COLO668 (cell line): ENCODE data around the gene LPXN.
A peak's percentile ranks its signal among the peaks of the same experiment; 100 is the strongest.
"Not testable (repeated sequence)": the region's sequence is repeated elsewhere in the genome, so short reads cannot be mapped to it uniquely, and the experiment has no call there.

Experiments
- DNase-seq: peaks from one replicate; lab custom pipeline; 2025; ENCODE audit not compliant: unreplicated experiment; lab: John Stamatoyannopoulos, UW

LPXN gene

DNA sequence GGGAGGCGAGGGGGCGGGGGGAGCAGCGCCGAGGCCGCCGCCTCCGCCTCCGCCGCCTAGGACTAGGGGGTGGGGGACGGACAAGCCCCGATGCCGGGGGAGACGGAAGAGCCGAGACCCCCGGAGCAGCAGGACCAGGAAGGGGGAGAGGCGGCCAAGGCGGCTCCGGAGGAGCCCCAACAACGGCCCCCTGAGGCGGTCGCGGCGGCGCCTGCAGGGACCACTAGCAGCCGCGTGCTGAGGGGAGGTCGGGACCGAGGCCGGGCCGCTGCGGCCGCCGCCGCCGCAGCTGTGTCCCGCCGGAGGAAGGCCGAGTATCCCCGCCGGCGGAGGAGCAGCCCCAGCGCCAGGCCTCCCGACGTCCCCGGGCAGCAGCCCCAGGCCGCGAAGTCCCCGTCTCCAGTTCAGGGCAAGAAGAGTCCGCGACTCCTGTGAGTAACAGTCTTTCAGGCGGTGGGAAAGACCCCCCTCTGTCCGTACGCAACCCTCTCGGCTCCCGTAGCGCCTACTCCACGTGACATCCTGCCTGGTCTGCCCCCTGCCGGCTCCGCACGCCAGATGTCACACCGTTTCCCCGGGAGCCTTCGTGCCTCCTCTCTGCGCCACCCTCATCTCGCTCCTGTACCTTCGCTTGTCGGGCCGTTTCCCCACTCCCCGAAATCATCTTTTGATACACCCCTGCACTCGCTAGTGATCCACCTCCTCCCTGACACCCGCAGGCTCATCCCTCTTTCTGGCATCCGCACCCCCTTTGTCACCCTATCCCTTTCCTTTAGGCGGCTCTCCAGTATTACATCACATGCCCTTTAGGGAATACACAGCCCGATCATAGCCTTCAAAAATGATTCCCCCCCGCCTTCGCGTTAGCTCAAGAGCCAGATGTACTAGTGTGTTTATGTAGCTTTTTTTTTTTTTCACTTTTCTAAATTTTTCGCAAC lies 3.8 kb upstream of the LPXN start:
- peak; percentile 91 for DNase-seq

DNA sequence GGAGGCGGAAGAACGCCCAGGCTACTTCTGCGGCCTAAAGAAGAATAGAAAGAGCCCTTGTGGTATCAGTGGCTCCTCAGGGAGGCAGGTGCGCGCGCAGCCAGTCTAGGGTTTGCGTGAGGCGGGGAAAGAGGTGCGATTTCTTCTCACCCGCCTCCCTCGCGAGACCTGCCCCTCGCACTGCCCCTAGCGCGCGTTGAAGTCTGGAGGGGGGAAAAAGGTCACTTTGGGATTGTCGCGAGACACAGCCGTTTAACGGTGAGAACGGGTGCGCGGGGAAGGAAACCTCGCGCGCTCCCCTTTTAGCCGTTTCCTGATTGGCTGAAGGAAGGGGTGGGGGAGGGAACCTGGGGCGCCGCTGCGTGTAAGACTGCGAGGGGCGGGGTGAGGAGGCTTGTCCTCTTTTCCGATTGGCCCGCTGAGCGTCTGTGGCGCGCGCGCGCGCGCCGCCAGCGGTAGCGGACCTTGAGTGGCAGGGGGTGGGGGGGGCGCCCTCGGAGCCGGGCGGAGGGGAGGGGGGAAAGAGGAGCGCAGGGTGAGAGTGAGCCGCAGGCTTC lies 3.1 kb upstream of the LPXN start, which contains the start of gene ZFP91:
Gene ZFP91 (plus strand): TSS at position 429 of the 557 bp plus-strand sequence. CDS start 219 bp downstream, outside the sequence.
- DNase-seq: peak; percentile 98

DNA sequence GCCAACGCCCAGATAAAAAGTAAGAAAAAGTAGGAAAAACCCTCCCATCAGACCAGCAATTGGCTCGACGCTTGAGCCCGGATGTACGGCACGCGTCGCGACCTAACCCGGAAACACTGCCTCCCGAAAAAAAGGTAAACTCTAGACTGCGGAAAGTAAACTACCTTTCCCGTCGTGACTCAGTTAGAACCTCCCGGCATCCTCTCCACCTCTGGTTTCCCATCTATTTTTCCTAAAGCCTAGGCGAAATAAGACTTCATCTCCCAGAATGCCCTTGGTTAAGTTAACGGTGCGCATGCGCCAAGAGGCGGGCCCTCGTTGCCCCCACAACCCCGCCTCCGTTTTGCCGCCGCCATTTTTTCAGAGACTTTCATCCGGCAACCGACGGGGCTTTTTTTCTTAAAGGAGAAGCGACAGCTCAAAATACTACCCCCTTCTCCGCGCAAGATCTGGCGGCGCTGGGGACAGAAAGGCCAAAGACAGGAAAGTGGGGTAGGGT lies 2.5 kb upstream of the LPXN start:
- DNase-seq: peak; percentile 95

DNA sequence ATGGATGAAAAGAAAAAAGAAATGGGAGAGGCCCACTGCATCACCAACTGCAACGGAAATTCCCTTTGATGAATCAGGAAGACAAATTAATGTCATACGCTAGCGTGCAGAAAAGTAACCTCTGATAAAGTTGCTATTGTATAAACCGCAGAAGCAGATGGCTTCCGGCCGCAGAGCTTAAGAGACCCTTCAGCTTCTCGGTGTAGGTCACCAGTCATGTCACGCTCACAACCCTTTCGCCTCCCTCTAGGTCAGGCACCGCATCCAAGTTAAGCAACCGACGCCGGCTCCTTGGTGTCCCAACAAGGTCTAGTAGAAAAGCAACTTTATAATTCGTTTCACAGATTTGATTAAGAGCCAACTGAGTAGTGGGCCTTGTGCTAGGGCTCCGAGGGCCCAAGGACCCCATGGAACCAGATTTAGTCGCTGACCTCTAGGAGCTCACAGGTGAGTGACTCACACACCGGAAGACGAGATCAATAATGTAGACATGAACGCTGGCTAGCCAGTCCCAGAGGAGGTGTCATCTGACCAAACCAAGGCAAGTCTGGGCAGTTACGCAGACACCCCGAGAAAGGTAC lies 2.0 kb upstream of the LPXN start:
- peak; percentile 70 for DNase-seq

DNA sequence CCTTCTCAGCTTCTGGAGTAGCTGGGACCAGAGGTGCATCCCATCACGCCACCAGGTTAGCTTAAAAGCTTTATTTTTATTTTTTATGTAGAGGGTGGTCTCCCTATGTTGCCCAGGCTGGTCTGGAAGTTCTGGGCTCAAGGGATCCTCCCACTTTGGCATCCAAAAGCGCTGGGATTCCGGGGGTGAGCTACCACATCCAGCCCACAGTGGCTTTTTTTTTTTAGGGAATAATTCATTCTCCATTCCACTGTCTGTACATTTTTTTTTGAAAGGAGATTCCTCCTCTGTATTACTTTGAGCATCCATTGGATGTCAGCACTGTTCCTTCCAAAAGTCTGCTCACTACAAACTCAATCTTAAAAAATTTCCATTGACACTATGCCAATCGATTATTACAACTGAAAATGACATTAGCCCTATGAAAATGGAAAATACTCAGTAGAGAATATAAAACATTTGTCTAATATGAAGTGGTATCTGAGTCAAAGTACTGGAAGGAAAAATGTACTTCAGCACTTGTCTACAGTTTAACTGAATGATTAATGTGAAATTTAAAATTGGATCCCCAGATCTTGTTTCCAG lies 1.3 kb upstream of the LPXN start:
- no peak for DNase-seq

DNA sequence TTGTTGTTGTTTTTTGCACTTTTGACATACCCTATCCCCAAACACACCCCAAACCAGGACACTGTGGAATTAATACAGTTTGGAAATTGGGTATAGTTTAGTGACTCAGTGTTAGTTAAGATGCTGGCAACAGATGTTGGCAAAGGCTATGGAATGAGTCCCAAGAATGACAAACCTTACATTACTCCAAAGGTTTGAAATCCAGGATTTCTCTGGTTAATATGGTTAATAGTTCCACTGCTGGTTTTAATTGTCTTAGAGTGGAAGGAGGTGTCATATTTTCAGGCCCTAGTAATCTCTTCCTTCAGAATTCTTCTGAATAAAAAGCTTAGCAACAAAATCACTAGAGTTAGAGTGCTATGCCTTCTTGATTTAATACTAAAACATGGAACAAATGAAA lies 775 bp downstream of the LPXN start:
- no peak for DNase-seq

DNA sequence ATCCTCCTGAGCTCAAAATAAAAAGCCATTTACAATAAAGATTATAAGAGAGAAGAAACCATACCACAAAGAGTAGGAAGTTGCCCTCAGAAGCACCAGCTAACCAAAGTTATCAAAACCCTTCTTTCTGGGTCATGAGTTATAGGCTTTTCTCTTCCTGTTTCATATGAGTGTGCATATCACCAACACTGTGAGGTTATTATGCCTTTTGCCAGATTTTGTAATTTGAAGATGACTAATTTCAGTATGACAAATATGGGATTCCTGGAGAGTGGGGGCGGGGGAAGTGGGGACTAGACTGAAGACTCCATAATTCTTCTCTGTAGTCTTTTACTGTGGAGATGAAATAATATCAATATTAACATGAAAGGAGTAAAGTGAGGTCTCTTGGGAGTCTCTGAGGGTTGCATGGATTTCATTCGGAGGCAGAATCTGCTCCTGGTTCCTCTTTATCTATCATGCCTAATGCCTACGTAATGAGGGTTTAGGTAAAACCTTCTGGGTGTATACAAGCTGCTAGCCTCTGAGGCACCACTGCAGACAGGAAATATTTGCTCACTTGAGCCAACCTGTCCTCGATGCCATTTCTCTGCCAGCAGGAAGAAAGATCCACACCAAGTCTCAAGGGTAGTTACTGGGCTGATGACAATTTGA lies 2.1 kb downstream of the LPXN start:
- DNase-seq: no peak

DNA sequence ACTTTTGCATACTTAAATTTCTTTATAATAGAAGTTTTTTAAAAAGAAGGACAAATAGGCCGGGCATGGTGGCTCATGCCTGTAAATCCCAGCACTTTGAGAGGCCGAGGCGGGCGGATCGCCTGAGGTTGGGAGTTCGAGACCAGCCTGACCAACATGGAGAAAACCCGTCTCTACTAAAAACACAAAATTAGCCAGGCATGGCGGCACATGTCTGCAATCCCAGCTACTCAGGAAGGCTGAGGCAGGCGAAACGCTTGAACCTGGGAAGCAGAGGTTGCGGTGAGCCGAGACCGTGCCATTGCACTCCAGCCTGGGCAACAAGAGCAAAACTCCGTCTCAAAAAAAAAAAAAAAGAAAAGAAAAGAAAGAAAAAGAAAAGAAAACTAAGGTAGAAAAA lies 2.8 kb downstream of the LPXN start:
- not testable (repeated sequence) for DNase-seq

DNA sequence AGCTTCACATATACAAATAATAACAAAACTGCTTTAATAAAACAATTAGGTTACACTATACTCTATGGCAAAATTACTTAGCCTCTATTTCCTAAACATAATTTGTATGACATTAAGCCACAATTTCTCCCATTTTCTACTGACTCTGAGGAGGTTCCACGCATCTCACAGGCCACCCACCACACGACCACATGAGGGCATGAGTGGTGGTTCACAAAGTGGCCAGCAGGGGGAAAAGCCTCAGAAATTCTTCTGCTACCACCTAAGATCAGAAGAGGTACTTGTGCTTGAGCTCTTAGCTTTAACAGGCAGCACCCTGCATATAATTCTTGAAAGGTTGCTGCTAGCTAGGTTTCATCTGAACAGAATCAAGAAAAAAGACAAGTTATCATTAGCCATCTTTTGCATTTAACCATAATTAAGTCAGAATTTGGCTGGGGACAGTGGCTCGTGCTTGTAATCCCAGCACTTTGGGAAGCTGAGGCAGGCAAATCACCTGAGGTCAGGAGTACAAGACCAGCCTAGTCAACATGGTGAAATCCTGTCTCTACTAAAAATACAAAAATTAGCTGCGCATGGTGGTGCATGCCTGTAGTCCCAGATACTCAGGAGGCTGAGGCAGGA lies 7.7 kb downstream of the LPXN start:
- DNase-seq: peak; percentile 51

DNA sequence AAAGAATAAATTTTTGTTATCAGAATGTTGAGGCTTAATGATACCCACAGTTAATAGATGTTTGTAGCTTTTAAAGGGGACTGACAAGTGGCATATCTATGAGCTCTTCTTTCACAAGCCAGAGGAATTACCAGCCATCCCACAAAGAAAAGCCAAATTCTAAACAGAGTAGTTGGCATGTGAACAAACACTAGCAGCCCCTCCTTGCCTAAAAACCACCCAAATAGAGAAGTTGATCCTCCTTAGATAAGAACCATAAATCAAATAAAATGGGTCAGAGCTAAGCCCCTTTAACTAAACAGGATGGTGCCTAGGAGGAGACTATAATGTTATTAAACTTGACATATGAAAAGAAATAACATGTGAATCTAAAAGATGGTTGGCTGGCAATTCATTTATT lies 11.4 kb downstream of the LPXN start:
- DNase-seq: no peak

DNA sequence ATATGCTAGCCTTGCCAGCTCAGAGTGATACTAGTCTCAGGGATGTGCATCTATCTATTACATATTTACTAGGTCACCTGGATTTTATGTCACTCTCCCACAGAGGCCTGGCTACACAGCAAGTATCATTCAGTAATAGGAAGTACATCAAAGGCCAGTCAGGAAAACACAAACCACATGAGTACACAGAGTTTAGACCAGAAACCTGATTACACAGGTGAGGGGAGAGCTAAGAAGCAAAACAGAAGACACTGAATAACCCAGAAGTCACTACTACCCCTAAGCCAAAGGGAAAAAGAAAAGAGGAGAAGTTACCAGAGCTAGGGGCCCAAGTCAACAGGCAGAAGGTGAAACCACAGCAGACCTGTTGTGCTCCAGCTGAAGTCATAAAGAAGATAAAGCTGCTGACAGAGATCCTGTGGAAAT lies 13.3 kb downstream of the LPXN start:
- no peak for DNase-seq

DNA sequence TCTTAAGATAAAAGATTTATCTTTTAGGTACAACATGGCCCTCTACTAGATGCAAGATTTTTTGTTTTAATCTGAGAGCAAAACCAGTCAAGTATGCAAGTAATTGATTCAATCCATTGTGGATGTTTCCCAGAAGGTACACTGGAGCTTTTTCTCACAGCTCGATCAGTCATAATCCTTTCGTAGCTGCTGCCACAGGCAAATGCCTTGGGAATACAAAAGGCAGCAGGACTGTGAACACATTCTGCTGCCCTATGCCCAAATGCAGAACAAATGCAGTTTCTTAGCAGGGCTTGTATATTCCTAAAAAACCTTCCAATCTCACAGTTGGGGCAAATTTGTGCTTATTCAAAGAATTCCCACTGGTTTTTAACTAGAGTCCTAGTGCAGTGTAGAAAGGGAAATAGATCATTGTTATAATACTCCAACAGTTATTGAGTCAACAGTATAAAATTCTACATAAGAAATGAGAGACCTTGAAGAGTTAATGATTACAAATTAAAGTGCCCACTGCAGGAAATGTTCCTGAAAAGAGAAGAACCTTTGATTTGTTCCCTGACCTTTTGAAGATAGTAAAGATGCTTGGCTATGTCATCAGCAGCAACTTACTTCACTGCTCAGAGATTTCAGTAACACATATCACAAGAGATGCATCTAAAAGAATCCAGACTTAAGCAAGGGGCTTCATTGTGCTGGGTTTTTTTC lies 14.1 kb downstream of the LPXN start:
- no peak for DNase-seq

DNA sequence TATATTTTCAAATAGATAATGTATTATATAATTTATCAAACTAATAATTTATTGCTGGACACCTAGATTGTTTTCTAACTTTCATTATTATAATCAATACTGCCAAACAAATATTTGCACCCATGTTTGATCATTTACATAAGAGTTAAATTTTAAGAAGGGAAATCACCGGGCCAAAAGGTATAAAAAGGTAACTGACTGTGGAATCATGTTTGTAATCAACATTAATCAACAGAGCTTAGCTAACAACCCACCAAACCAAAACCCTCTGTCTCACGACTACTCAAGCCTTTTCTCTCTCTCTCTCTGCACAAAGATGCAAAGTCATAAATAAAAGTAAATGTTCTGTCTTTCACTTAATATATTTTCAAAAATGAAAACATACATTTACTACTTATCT lies 14.8 kb downstream of the LPXN start:
- no peak for DNase-seq

DNA sequence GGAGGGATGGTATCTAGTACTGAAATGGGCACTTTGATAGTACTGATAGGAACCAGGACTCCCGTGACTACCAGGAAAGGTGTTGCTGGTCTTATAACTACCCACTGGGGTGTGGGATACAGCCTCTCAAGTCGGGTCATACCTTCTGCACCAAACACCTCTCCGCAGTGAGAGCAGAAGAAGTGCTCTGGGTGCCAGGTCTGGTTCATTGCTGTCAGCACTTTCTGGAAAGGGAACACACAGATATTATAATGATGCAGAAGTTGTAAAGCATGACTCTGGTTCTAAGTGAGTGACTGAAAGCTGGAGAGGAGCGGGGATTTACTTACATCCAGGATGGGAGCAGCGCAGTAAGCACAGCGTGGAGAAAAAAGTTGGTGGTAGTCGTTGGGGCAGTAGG lies 26.0 kb downstream of the LPXN start:
- DNase-seq: no peak

DNA sequence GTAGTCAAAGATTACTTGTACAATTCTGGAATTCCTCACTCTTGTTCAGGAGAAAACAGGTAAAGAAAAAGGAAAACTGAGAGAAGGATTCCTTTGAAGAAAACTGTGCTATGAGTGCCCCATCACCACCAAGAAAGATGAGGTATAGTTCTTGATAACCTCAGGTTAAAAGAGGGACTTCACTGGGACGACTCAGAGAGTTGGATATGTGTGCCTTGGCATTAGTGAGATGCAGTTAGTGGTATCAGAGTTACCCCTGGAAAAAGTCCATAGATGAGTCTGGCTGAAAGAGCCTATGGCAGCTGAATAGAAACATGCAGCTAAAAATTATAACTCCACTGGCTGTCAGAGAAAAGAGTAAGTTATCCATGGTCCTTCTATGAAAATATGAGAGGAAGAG lies 28.8 kb downstream of the LPXN start:
- no peak for DNase-seq

DNA sequence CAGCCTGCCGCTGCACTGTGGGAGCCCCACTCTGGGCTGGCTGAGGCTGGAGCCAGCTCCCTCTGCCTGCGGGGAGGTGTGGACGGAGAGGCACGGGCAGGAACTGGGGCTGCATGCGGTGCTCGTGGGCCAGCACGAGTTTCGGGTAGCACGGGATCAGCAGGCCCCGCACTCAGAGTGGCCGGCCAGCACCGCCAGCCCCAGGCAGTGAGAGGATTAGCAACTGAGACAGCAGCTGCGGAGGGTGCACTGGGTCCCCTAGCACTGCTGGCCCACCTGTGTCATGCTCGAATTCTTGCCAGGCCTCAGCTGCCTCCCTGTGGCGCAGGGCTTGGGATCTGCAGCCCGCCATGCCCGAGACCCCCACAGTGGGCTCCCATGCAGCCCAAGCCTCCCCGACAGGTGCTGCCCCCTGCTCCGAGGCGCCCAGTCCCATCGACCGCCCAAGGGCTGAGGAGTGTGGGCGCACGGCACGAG lies 43.8 kb downstream of the LPXN start:
- DNase-seq: no peak

DNA sequence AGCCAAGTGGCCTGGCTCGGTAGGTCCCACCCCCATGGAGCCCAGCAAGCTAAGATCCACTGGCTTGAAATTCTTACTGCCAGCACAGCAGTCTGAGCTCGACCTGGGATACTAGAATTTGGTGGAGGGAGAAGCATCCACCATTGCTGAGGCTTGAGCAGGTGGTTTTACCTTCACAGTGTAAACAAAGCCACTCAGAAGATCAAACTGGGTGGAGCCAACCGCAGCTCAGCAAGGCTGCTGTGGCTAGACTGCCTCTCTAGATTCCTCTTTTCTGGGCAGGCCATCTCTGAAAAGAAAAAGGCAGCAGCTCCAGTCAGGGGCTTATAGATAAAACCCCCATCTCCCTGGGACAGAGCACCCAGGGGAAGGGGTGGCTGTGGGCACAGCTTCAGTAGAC lies 45.4 kb downstream of the LPXN start:
- DNase-seq: peak; percentile 31

DNA sequence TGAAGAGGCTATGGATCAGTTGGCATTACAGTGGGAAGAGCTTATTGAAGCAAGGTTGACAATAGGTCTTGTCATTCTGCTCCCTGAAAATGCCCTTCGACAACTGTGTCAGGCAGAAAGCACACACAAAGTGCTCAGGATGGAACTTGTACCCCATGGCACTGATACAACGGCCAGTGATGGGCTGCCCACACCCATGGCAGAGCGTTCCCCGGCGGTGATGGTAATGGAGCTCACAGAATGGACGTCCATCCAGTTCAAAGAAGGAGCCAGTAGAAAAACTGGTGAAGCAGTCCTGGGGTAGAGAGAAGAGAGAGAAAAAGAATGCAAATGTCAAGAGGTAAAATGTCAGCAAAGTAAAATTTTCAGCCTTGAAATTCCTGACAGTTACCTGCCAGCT lies 48.2 kb downstream of the LPXN start:
- DNase-seq: no peak

DNA sequence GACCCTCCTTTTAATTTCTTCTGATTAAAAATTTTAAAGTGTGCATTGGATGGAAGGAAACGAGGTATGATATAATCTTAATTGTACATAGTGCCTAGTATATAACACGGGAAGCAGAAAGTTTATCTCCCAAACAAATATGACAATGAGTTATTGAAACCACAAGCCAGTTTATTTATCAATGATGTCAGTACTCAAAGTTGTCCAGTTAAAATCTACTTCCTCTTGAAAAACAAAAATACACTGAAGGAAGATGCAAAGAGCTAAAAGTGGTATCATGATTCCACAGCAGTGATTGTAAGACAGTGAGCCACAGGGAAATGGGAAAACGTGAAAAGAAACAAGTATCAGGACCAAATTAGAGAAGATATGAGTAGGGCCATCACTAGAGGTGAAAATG lies 48.9 kb downstream of the LPXN start:
- no peak for DNase-seq
